ENCODE measurements around the gene CENPP. TPM values are rescaled to one million over a fixed set of nuclear protein-coding genes. Genes with fewer than 3 reads are reported as not detected.

CENPP gene
- total RNA-seq, 1 experiment from 2014 or later: 8.3 TPM

DNA sequence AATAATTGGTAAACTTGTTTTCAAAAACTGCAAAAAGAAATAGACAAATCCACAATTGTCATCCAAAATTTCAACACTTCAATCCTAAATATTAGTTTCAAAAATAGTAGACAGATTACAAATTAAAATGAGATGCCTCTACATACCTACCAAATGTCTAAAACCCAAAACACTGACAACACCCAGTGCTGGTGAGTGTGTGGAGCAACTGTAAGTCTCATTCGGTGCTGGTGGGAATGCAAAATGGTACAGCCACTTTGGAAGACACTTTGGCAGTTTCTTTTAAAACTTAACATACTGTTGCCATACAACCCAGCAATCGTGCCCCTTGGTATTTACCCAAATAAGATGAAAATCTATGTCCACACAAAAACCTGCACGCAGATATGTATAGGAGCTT, 203.4 kb downstream of the CENPP start:
- DNase-seq: no peak
- no peak overlapping the region for H3K4me2 ChIP-seq (ENCODE audit: low read length)
- no peaks in the 10 kb centered on the region for H3K9me3 ChIP-seq (ENCODE audit: low read length)
- H3K9me2 ChIP-seq (replicated peaks; ENCODE audit: low read length): no peaks in the 10 kb centered on the region
- H3K36me3 ChIP-seq (ENCODE audit: low read depth, low read length): no peaks in the 10 kb centered on the region
- no peak overlapping the region for H3K4me3 ChIP-seq (ENCODE audit: low read length)
- ChIA-PET POLR2A (ENCODE audit: unreplicated experiment) (no interaction called here), CTCF (no interaction called here)
- no peaks in the 10 kb centered on the region for H3K27me3 ChIP-seq (ENCODE audit: low read length)
- intact Hi-C loops (cut with micrococcal nuclease): no loop called here
- H4K20me1 ChIP-seq (ENCODE audit: low read length): no peaks in the 10 kb centered on the region
- H3F3A ChIP-seq (ENCODE audit: low read length, unreplicated experiment): no peaks in the 10 kb centered on the region
- ATAC-seq: no peak
- H3K27ac ChIP-seq (ENCODE audit: low read length): no peak overlapping the region
- no peaks in the 10 kb centered on the region for H3K79me2 ChIP-seq (ENCODE audit: low read length)
- no TSS peak for BruUV-seq (replicated peaks)
- no peak overlapping the region for H2AFZ ChIP-seq (ENCODE audit: low read length)
- no peak for TF ChIP-seq EZH2phosphoT487 (IDR thresholded peaks at IDR 0.05; ENCODE audit: borderline replicate concordance, low read length)
- TF ChIP-seq CTCF (conservative IDR thresholded peaks at IDR 0.05; ENCODE audit: low read depth, low read length): no peak
- no peak for TF ChIP-seq EZH2 (IDR thresholded peaks at IDR 0.05; ENCODE audit: low read length, unreplicated experiment)
- no peaks in the 10 kb centered on the region for H3K4me1 ChIP-seq (ENCODE audit: insufficient read depth, low read length)
- no peak overlapping the region for H3K9ac ChIP-seq (ENCODE audit: low read length)

DNA sequence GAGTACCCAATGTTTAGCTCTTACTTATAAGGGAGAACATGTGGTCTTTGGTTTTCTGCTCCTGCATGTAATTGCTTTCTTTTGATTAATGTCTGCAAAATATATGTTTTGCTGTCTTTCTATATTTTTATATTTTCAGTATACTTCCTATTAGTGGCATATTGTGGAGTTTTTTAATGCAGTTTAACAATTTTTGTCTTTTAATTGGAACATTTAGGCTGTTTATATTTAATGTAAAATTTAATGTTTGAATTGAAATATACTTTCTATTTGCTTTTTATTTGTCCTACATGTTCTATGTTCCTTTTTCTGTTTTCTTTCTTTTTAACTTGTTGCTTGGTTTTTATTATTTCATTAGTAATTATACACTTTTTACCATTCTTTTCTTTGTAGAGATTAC, 205.1 kb downstream of the CENPP start:
- H3K4me3 ChIP-seq (ENCODE audit: low read length): no peak overlapping the region
- BruUV-seq (replicated peaks): no TSS peak
- TF ChIP-seq EZH2 (IDR thresholded peaks at IDR 0.05; ENCODE audit: low read length, unreplicated experiment) (no peak), EZH2phosphoT487 (IDR thresholded peaks at IDR 0.05; ENCODE audit: borderline replicate concordance, low read length) (no peak), CTCF (conservative IDR thresholded peaks at IDR 0.05; ENCODE audit: low read depth, low read length) (no peak)
- H3K36me3 ChIP-seq (ENCODE audit: low read depth, low read length): no peaks in the 10 kb centered on the region
- no peaks in the 10 kb centered on the region for H3K9me2 ChIP-seq (replicated peaks; ENCODE audit: low read length)
- H3K9ac ChIP-seq (ENCODE audit: low read length): no peak overlapping the region
- H3K27me3 ChIP-seq (ENCODE audit: low read length): no peaks in the 10 kb centered on the region
- no peaks in the 10 kb centered on the region for H4K20me1 ChIP-seq (ENCODE audit: low read length)
- ChIA-PET CTCF (no interaction called here), POLR2A (ENCODE audit: unreplicated experiment) (no interaction called here)
- no peak overlapping the region for H2AFZ ChIP-seq (ENCODE audit: low read length)
- H3F3A ChIP-seq (ENCODE audit: low read length, unreplicated experiment): no peaks in the 10 kb centered on the region
- H3K4me2 ChIP-seq (ENCODE audit: low read length): no peak overlapping the region
- no peaks in the 10 kb centered on the region for H3K9me3 ChIP-seq (ENCODE audit: low read length)
- no peaks in the 10 kb centered on the region for H3K79me2 ChIP-seq (ENCODE audit: low read length)
- H3K4me1 ChIP-seq (ENCODE audit: insufficient read depth, low read length): no peaks in the 10 kb centered on the region
- no peak for DNase-seq
- ATAC-seq: no peak
- intact Hi-C loops (cut with micrococcal nuclease): no loop called here
- H3K27ac ChIP-seq (ENCODE audit: low read length): no peak overlapping the region

GRCh38 chr9:92534204-92534603, 208.5 kb downstream of the CENPP start:
- no peaks in the 10 kb centered on the region for H3K36me3 ChIP-seq (ENCODE audit: low read depth, low read length)
- H3K9ac ChIP-seq (ENCODE audit: low read length): no peak overlapping the region
- intact Hi-C loops (cut with micrococcal nuclease): no loop called here
- no peaks in the 10 kb centered on the region for H3K9me2 ChIP-seq (replicated peaks; ENCODE audit: low read length)
- CTCF ChIA-PET: no interaction called here
- H3K79me2 ChIP-seq (ENCODE audit: low read length): no peaks in the 10 kb centered on the region
- no peaks in the 10 kb centered on the region for H4K20me1 ChIP-seq (ENCODE audit: low read length)
- no peaks in the 10 kb centered on the region for H3K9me3 ChIP-seq (ENCODE audit: low read length)
- POLR2A ChIA-PET (ENCODE audit: unreplicated experiment): no interaction called here
- no TSS peak for BruUV-seq (replicated peaks)
- H3F3A ChIP-seq (ENCODE audit: low read length, unreplicated experiment): no peaks in the 10 kb centered on the region
- H3K27ac ChIP-seq (ENCODE audit: low read length): no peak overlapping the region
- no peak overlapping the region for H2AFZ ChIP-seq (ENCODE audit: low read length)
- no peaks in the 10 kb centered on the region for H3K27me3 ChIP-seq (ENCODE audit: low read length)
- TF ChIP-seq EZH2phosphoT487 (IDR thresholded peaks at IDR 0.05; ENCODE audit: borderline replicate concordance, low read length) (no peak), EZH2 (IDR thresholded peaks at IDR 0.05; ENCODE audit: low read length, unreplicated experiment) (no peak), CTCF (conservative IDR thresholded peaks at IDR 0.05; ENCODE audit: low read depth, low read length) (no peak)
- DNase-seq (no peak), ATAC-seq (no peak)
- no peaks in the 10 kb centered on the region for H3K4me1 ChIP-seq (ENCODE audit: insufficient read depth, low read length)
- H3K4me3 ChIP-seq (ENCODE audit: low read length): no peak overlapping the region
- H3K4me2 ChIP-seq (ENCODE audit: low read length): no peak overlapping the region

All from PC-3 (cell line).